Sigmoid colon (tissue), 4 donors: ENCODE results near the gene CSNK1A1L.

Experiments
- EP300 ChIP-seq, 4 donors: sonication (generic); formaldehyde crosslinking; IDR thresholded peaks; one replicate each; pipeline ENCODE4 v1.6.1; 2017; ENCODE audit warnings: antibody characterized with exemption in 4 of 4
- POLR2A ChIP-seq, 2 donors: fragments of 450-650 bp; IDR thresholded peaks; one replicate each; pipeline ENCODE4 v1.6.1; 2016; ENCODE audit warnings: antibody characterized with exemption in 2 of 2, mild to moderate bottlenecking in 2 of 2, moderate library complexity in 2 of 2
- TF ChIP-seq, protein P1 (sequence below), 4 experiments: fragments of 450-650 bp in 3 of 4; fragments of 200-600 bp in 1 of 4; IDR thresholded peaks; one replicate each; pipeline ENCODE4 v1.5.1; 2016 to 2019; ENCODE audit warnings: antibody characterized with exemption in 4 of 4, mild to moderate bottlenecking in 3 of 4, moderate library complexity in 2 of 4

GRCh38 chr13:37114250-37114649, 8.8 kb upstream of the CSNK1A1L start:
- TF ChIP-seq, protein P1, sequence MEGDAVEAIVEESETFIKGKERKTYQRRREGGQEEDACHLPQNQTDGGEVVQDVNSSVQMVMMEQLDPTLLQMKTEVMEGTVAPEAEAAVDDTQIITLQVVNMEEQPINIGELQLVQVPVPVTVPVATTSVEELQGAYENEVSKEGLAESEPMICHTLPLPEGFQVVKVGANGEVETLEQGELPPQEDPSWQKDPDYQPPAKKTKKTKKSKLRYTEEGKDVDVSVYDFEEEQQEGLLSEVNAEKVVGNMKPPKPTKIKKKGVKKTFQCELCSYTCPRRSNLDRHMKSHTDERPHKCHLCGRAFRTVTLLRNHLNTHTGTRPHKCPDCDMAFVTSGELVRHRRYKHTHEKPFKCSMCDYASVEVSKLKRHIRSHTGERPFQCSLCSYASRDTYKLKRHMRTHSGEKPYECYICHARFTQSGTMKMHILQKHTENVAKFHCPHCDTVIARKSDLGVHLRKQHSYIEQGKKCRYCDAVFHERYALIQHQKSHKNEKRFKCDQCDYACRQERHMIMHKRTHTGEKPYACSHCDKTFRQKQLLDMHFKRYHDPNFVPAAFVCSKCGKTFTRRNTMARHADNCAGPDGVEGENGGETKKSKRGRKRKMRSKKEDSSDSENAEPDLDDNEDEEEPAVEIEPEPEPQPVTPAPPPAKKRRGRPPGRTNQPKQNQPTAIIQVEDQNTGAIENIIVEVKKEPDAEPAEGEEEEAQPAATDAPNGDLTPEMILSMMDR (IDR thresholded peaks at IDR 0.05) = no peak
- TF ChIP-seq EP300 (IDR thresholded peaks at IDR 0.05) (no peak), POLR2A (IDR thresholded peaks at IDR 0.05) (no peak)
